ENCODE measurements around the gene RC3H2. TPM values are rescaled to one million over a fixed set of nuclear protein-coding genes. Genes with fewer than 3 reads are reported as not detected.

Gene RC3H2
- total RNA-seq, 2 experiments from 2014 or later = 45.0 to 73.7 TPM

GRCh38 chr9:122940749-122941581 is 35.8 kb upstream of the RC3H2 start, which contains the start of gene RABGAP1:
TSS of gene RABGAP1 (plus strand) at chr9:122941020. CDS start at chr9:122957060, 16,040 bp downstream.
- Histone ChIP-seq H3K4me3 (ENCODE audit: low read depth, low read length, poor library complexity, severe bottlenecking) (peak within 1 kb of the TSS; percentile 92), H3K79me2 (ENCODE audit: insufficient read depth, low read depth, low read length) (peaks cover 52% of the 10 kb centered on the region), H2AFZ (ENCODE audit: low read length) (peak within 1 kb of the TSS; percentile 55; the same call in 1 of the 2 replicates), H3K9me2 (ENCODE audit: insufficient read depth, low read length) (no peaks in the 10 kb centered on the region), H3K4me1 (ENCODE audit: insufficient read depth, low read length, poor library complexity, severe bottlenecking) (peaks cover 32% of the 10 kb centered on the region), H3K27ac (ENCODE audit: low read depth, low read length, poor library complexity, severe bottlenecking) (peak within 1 kb of the TSS; percentile 54), H3K4me2 (ENCODE audit: low read length) (peak within 1 kb of the TSS; percentile 98), H3K36me3 (ENCODE audit: insufficient read depth, low read length) (peaks cover 45% of the 10 kb centered on the region), H4K20me1 (ENCODE audit: insufficient read depth, low read length) (peaks cover 19% of the 10 kb centered on the region), H3K9me3 (ENCODE audit: low read length) (no peaks in the 10 kb centered on the region)
- no peak for TF ChIP-seq EZH2phosphoT487 (IDR thresholded peaks at IDR 0.05; ENCODE audit: borderline replicate concordance, low read depth, low read length)
- no TSS peak for BruUV-seq (replicated peaks)
- intact Hi-C loops (cut with micrococcal nuclease; ENCODE audit: unreplicated experiment) = loop anchor here (1.0 to 2.0 kb wide), 2 partner anchors 10 to 36 kb away; partner anchors contain the start of genes RC3H2 and ZBTB26
- POLR2A ChIA-PET = interaction anchor here (0.5 to 6.9 kb wide), 13 partner anchors 10 to 302 kb away, joined by 3 to 50 read pairs (median 5); partner anchors contain the start of genes PDCL, RC3H2, ZBTB26 and ZBTB6
- DNase-seq (ENCODE audit: low spot score) = peak; percentile 99
- CTCF ChIA-PET (ENCODE audit: unreplicated experiment) = interaction anchor here (0.7 kb wide), 1 partner anchor 50 kb away, joined by 4 read pairs; no protein-coding TSS in a partner anchor

- DNase-seq (ENCODE audit: low spot score) = no peak
- H3K4me1 ChIP-seq (ENCODE audit: insufficient read depth, low read length, poor library complexity, severe bottlenecking) = peaks cover 29% of the 10 kb centered on the region
- peaks cover 41% of the 10 kb centered on the region for H3K36me3 ChIP-seq (ENCODE audit: insufficient read depth, low read length)
- H3K9me3 ChIP-seq (ENCODE audit: low read length) = no peaks in the 10 kb centered on the region
- ChIA-PET CTCF (ENCODE audit: unreplicated experiment) (no interaction called here), POLR2A (interaction anchor here (0.5 to 6.9 kb wide), 13 partner anchors 9 to 958 kb away, joined by 3 to 50 read pairs (median 5); partner anchors contain the start of genes PDCL, RC3H2, ZBTB26 and ZBTB6)
- peak overlapping the region; percentile 40 for H3K27ac ChIP-seq (ENCODE audit: low read depth, low read length, poor library complexity, severe bottlenecking)
- peak overlapping the region; percentile 55; the same call in 1 of the 2 replicates for H2AFZ ChIP-seq (ENCODE audit: low read length)
- intact Hi-C loops (cut with micrococcal nuclease; ENCODE audit: unreplicated experiment) = loop anchor here (1.0 to 2.0 kb wide), 2 partner anchors 9 to 36 kb away; partner anchors contain the start of genes RC3H2 and ZBTB26
- peaks cover 14% of the 10 kb centered on the region for H4K20me1 ChIP-seq (ENCODE audit: insufficient read depth, low read length)
- TF ChIP-seq CTCF (conservative IDR thresholded peaks at IDR 0.05; ENCODE audit: low read length) (no peak), EZH2phosphoT487 (IDR thresholded peaks at IDR 0.05; ENCODE audit: borderline replicate concordance, low read depth, low read length) (no peak)
- peak overlapping the region; percentile 75 for H3K4me2 ChIP-seq (ENCODE audit: low read length)
- H3K4me3 ChIP-seq (ENCODE audit: low read depth, low read length, poor library complexity, severe bottlenecking) = peak overlapping the region; percentile 59
- peaks cover 49% of the 10 kb centered on the region for H3K79me2 ChIP-seq (ENCODE audit: insufficient read depth, low read depth, low read length)
- no peaks in the 10 kb centered on the region for H3K9me2 ChIP-seq (ENCODE audit: insufficient read depth, low read length)
- BruUV-seq (replicated peaks) = no TSS peak
Observed at GRCh38 chr9:122940454-122940748, 35.2 kb upstream of the RC3H2 start.

GRCh38 chr9:122939601-122940000 is 34.4 kb upstream of the RC3H2 start:
- no TSS peak for BruUV-seq (replicated peaks)
- Histone ChIP-seq H3K79me2 (ENCODE audit: insufficient read depth, low read depth, low read length) (peaks cover 42% of the 10 kb centered on the region), H3K36me3 (ENCODE audit: insufficient read depth, low read length) (peaks cover 38% of the 10 kb centered on the region), H3K27ac (ENCODE audit: low read depth, low read length, poor library complexity, severe bottlenecking) (no peak overlapping the region), H3K4me2 (ENCODE audit: low read length) (peak overlapping the region; percentile 75; the same call in 1 of the 2 replicates), H3K9me2 (ENCODE audit: insufficient read depth, low read length) (no peaks in the 10 kb centered on the region), H4K20me1 (ENCODE audit: insufficient read depth, low read length) (peaks cover 12% of the 10 kb centered on the region), H3K9me3 (ENCODE audit: low read length) (no peaks in the 10 kb centered on the region), H3K4me3 (ENCODE audit: low read depth, low read length, poor library complexity, severe bottlenecking) (no peak overlapping the region), H2AFZ (ENCODE audit: low read length) (no peak overlapping the region), H3K4me1 (ENCODE audit: insufficient read depth, low read length, poor library complexity, severe bottlenecking) (peaks cover 25% of the 10 kb centered on the region)
- ChIA-PET CTCF (ENCODE audit: unreplicated experiment) (no interaction called here), POLR2A (interaction anchor here (0.6 to 6.9 kb wide), 4 partner anchors 8 to 957 kb away, joined by 3 to 50 read pairs (median 4); partner anchors contain the start of gene ZBTB26)
- TF ChIP-seq CTCF (conservative IDR thresholded peaks at IDR 0.05; ENCODE audit: low read length) = no peak
- TF ChIP-seq EZH2phosphoT487 (IDR thresholded peaks at IDR 0.05; ENCODE audit: borderline replicate concordance, low read depth, low read length) = no peak
- no peak for DNase-seq (ENCODE audit: low spot score)
- intact Hi-C loops (cut with micrococcal nuclease; ENCODE audit: unreplicated experiment) = loop anchor here (10.0 kb wide), 1 partner anchor 675 kb away; the partner anchor contains the start of genes MRRF and RBM18

Data from OCI-LY7 (cell line).